Ovary (tissue), 9 donors: Measurements from ENCODE around the gene TRIM10. TPM values are rescaled to one million over a fixed set of nuclear protein-coding genes. Genes with fewer than 3 reads are reported as not detected.
"Not testable (repeated sequence)": the region's sequence is repeated elsewhere in the genome, so short reads cannot be mapped to it uniquely, and the experiment has no call there.

Experiments
- DNase-seq, 5 donors: peaks; one replicate each; pipeline ENCODE4 v3.0.0-alpha.2; 2019 to 2020
- H3K27ac ChIP-seq, 2 donors: fragments of 200-600 bp; one replicate each; pipeline versions ENCODE4 v1.5.1 to v1.8.0; 2019 to 2022
- H3K27me3 ChIP-seq: fragments of 200-600 bp; one replicate; pipeline ENCODE4 v1.8.0; 2022
- H3K36me3 ChIP-seq: fragments of 200-600 bp; sonication (generic); one replicate; pipeline ENCODE4 v1.5.1; 2019
- H3K4me1 ChIP-seq: one replicate; pipeline ENCODE4 v1.8.1; 2013; ENCODE audit warnings: mild to moderate bottlenecking, moderate library complexity; ENCODE audit not compliant: insufficient read depth
- H3K4me3 ChIP-seq: fragments of 200-600 bp; sonication (generic); one replicate; pipeline ENCODE4 v1.5.1; 2017
- H3K9me3 ChIP-seq, 2 donors: fragments of 200-600 bp in 1 of 2; sonication (generic) in 1 of 2; one replicate each; pipeline versions ENCODE4 v1.5.1 to v1.8.1; 2013 to 2019; ENCODE audit warnings: mild to moderate bottlenecking in 1 of 2, moderate library complexity in 1 of 2
- EP300 ChIP-seq: sonication (generic); formaldehyde crosslinking; IDR thresholded peaks from one replicate; pipeline ENCODE4 v1.6.1; 2017; ENCODE audit warnings: antibody characterized with exemption
- POLR2A ChIP-seq: fragments of 450-650 bp; IDR thresholded peaks from one replicate; pipeline ENCODE4 v1.6.1; 2017; ENCODE audit warnings: antibody characterized with exemption, mild to moderate bottlenecking, moderate library complexity
- WGBS, 3 donors: extraction: QIAGEN DNeasy Blood & Tissue Kit in 1 of 3; methylation state at CpG; one replicate each; pipeline versions ENCODE4 v1.1.5 to v1.1.7; 2013 to 2017; 5-methylcytosine and 5-hydroxymethylcytosine counted together
- intact Hi-C, 4 donors: fragments of 100-400 bp; cut with DNase I; formaldehyde crosslinking; loops; one replicate each; pipeline versions ENCODE4 v1.11.0 to v1.15.1; 2022 to 2023
- polyA plus RNA-seq, 2 donors: library from polyadenylated mRNA; stranded (reverse); fragments of 200-250 nt in 1 of 2; fragments of 350-450 nt in 1 of 2; fragmentation: Illumina TruSeq in 1 of 2; extraction: RNeasy Lipid Tissue Mini Kit (QIAGEN cat#74804) in 1 of 2; gene quantifications; one replicate each; pipeline ENCODE4 v1.2.3, GENCODE V29; 2013 to 2014
- total RNA-seq, 7 donors: library from RNA; depleted of rRNA in 2 of 7; stranded (reverse); fragments of >200 nt in 2 of 7; fragmentation: NEBNext Ultra II Directional in 3 of 7; extraction: Animal tissue kit (Norgen Biotek cat#: 25700) in 3 of 7; gene quantifications; one replicate each; pipeline versions ENCODE4 v1.1.0 to v1.2.4, GENCODE V29; 2016 to 2023
- TF ChIP-seq, protein P1 (sequence below), 3 donors: fragments of 450-650 bp in 2 of 3; fragments of 200-600 bp in 1 of 3; IDR thresholded peaks; one replicate each; pipeline versions ENCODE4 v1.5.1 to v1.8.0; 2016 to 2022; ENCODE audit warnings: antibody characterized with exemption in 3 of 3, mild to moderate bottlenecking in 1 of 3
- donor health status: DM: no; HTN: no; CAD: no; lungs with moderate emphysema.
- donor health status: DM: no; HTN: no; CAD: no.
- donor health status: Bipolar disorder and iron deficiency.
- donor health status: DM: yes; HTN: yes; CAD: no.
- donor health status: DM: no; HTN: no; CAD: no.
- donor health status: DM: yes; HTN: yes; CAD: no.

TRIM10 gene
- total and polyA plus RNA-seq, 9 donors, result 0.10 TPM; not detected in 8

DNA sequence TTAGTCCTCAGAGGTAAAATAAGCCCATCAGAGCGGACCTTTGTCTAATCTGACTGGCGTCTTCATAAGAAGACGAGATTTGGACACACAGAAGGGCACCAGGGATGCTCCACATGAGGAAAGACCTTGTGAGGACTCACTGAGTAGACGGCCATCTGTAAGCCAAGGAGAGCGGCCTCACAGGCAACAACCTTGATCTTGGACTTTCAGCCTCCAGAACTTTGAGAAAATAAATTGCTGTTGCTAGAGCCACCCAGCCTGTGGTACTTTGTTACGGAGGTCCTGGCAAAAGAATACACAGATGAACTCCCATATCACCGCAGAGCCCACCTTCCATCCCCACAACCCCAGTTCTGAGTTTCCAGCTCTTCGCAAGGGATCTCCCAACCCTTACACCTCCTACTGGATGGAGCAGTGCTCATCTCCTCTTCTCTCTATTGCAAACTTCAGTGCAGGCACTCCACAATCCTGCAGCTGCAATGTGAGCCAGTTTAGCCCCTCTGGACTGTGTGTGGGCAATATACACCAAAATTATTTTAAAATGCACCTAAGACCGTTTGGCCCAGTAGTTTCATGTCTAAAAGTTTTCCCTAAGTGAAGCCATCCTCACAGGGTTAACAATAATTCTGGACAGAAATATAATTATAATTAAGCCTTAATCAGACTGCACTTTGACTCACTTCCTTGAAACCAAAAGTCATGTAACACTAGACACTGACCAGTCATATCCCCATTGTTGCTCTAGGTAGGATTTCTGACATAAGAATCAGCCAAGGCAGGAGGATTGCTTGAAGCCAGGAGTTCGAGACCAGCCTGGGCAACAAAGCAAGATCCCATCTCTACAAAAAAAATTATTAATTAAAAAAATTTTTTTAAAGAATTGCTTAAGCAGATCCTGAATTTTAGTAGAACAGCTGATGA, 39.3 kb downstream of the TRIM10 start:
- Histone ChIP-seq H3K27me3 (no peaks in the 10 kb centered on the region), H3K4me3 (no peak overlapping the region), H3K4me1 (no peaks in the 10 kb centered on the region), H3K36me3 (no peaks in the 10 kb centered on the region), H3K27ac (no peak overlapping the region), H3K9me3 (no peaks in the 10 kb centered on the region)
- TF ChIP-seq, protein P1, sequence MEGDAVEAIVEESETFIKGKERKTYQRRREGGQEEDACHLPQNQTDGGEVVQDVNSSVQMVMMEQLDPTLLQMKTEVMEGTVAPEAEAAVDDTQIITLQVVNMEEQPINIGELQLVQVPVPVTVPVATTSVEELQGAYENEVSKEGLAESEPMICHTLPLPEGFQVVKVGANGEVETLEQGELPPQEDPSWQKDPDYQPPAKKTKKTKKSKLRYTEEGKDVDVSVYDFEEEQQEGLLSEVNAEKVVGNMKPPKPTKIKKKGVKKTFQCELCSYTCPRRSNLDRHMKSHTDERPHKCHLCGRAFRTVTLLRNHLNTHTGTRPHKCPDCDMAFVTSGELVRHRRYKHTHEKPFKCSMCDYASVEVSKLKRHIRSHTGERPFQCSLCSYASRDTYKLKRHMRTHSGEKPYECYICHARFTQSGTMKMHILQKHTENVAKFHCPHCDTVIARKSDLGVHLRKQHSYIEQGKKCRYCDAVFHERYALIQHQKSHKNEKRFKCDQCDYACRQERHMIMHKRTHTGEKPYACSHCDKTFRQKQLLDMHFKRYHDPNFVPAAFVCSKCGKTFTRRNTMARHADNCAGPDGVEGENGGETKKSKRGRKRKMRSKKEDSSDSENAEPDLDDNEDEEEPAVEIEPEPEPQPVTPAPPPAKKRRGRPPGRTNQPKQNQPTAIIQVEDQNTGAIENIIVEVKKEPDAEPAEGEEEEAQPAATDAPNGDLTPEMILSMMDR (IDR thresholded peaks at IDR 0.05), result no peak
- TF ChIP-seq EP300 (no peak), POLR2A (no peak)
- no peak for DNase-seq
- intact Hi-C loops, result no loop called here
- WGBS, 3 donors, result 66 to 71% (median 69%) methylated on average over 10 of the region's 10 CpGs

DNA sequence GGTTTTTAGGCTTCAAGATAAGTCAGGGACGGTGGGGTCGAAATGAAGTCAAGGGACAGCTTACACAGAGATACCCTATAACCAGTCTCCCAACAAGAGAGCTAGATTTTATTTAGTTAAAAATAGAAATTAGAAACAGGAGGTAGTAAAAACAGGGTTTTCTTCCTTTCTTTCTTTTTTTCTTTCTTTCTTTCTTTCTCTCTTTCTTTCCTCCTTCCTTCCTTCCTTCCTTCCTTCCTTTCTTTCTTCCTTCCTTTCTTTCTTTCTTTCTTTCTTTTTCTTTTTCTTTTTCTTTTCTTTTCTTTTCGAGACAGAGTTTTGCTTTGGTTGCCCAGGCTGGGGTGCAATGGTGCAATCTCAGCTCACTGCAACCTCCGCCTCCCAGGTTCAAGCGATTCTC, 42.3 kb downstream of the TRIM10 start:
- intact Hi-C loops, DNase-seq, H3K9me3 ChIP-seq, H3K27me3 ChIP-seq, H3K27ac ChIP-seq, H3K4me3 ChIP-seq, H3K4me1 ChIP-seq, H3K36me3 ChIP-seq: not testable (repeated sequence)
- WGBS, 3 donors, result 82 to 87% (median 85%) methylated on average over 5 of the region's 5 CpGs

DNA sequence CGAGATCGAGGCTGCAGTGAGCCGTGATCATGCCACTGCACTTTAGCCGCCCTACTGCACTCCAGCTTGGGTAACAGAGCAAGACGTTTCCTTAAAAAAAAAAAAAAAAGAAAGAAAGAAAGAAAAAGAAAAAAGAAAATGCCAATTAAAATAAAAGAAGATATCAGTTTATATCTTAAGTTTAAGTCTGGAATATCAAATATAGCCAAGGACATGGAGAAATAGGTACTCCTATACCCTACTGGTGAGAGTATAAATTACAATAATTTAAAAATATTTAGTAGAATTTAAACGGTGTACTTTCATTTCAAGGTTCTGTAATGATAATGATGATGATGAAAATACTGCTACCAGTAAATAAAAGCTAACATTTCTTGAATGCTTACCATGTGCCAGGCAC, 44.3 kb downstream of the TRIM10 start:
- WGBS, 3 donors, result 68 to 73% (median 69%) methylated on average over 6 of the region's 6 CpGs
- Histone ChIP-seq H3K4me3 (no peak overlapping the region), H3K27ac (no peak overlapping the region), H3K36me3 (no peaks in the 10 kb centered on the region), H3K27me3 (no peaks in the 10 kb centered on the region), H3K9me3 (no peaks in the 10 kb centered on the region), H3K4me1 (no peaks in the 10 kb centered on the region)
- DNase-seq, result no peak
- intact Hi-C loops, result no loop called here
- no peak for TF ChIP-seq POLR2A
- TF ChIP-seq EP300, result no peak
- TF ChIP-seq, protein P1 (IDR thresholded peaks at IDR 0.05), result no peak

DNA sequence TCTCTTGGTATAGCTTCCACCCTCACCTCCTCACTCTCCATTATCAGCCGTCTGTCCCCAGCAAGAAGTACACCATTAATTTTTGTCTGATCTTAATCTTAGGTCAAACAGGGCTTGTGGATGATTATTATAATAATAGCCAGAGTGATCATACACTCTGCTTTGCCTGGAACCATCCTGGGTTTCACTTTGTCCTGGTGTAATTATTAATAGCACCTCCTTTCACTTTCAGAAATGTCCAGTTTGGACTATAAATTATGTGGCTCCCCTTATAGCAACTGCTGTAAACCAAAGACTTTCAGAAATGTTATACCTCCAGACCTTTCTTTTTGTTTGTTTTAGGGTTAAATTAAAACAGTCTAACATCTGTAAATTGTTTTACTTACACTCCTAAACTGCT, 47.2 kb downstream of the TRIM10 start:
- Histone ChIP-seq H3K27ac (no peak overlapping the region), H3K9me3 (no peaks in the 10 kb centered on the region), H3K27me3 (no peaks in the 10 kb centered on the region), H3K4me1 (no peaks in the 10 kb centered on the region), H3K4me3 (no peak overlapping the region), H3K36me3 (no peaks in the 10 kb centered on the region)
- intact Hi-C loops, result no loop called here
- WGBS, 3 donors, result 54 to 73% (median 57%) methylated on average over 1 of the region's 1 CpG
- TF ChIP-seq, protein P1 (IDR thresholded peaks at IDR 0.05), result no peak
- no peak for TF ChIP-seq EP300
- TF ChIP-seq POLR2A, result no peak
- no peak for DNase-seq
